PC-3 (cell line): ENCODE results near the gene CABLES1.

Source experiments
- CTCF ChIP-seq: fragments of 300-600 bp; sonication (generic); conservative IDR thresholded peaks from 2 replicates; pipeline ENCODE4 v1.5.1; 2017; ENCODE audit warnings: antibody characterized with exemption, low read depth, mild to moderate bottlenecking, low read length
- EZH2 ChIP-seq: fragments of 300-600 bp; sonication (generic); IDR thresholded peaks from one replicate; pipeline ENCODE4 v1.6.1; 2017; ENCODE audit warnings: antibody characterized with exemption, mild to moderate bottlenecking, low read length; ENCODE audit not compliant: unreplicated experiment
- EZH2phosphoT487 ChIP-seq: fragments of 300-600 bp; sonication (generic); IDR thresholded peaks from 2 replicates; pipeline ENCODE4 v1.6.1; 2018; ENCODE audit warnings: mild to moderate bottlenecking, antibody characterized with exemption, low read length, borderline replicate concordance

- TF ChIP-seq CTCF (no peak), EZH2 (no peak), EZH2phosphoT487 (no peak)
Measured at GRCh38 chr18:23211146-23211545, 75.9 kb downstream of the CABLES1 start.
